ENCODE data around the gene DDAH1.
A peak's percentile ranks its signal among the peaks of the same experiment; 100 is the strongest.

Gene DDAH1

DNA sequence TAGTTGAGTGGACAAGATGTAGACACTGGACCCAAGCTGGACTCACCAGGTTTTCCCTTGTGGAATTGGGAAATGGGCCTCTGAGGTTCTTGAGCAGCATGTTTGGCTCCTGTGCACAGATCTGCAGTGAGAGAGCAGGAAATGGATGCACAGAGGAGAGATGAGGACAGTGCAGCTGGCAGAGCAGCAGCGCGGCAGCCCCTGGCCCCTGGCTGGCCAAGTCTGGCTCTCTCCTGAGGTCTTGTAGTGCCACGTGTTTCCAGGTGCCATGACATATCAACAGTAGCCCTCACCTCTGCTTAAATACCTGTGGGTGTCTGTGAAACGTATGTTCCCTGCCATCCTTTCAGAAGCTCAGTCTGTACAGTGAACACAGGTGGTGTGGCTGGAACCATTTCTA lies 169.3 kb downstream of the DDAH1 start:
- no peak for DNase-seq

DNA sequence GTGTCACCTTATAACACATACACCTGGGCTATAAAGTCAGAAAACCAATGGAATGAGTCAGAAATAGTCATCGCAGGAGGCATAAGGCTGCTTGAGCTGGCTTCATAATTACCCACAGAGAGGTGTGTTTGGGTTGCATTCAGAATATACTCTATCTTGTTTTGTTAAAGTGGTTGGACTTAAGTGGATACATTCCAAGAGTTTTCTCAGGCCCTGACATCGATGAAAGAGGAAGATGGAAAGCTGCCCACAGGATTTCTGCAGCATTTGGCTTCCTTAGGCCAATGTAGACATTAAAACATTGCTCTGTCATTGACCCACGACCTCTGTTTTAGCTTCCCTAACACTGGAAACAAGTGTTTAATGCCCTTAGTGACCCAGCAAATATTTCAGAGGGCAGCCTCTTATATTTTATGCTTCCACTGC lies 169.9 kb downstream of the DDAH1 start:
- DNase-seq, result no peak

DNA sequence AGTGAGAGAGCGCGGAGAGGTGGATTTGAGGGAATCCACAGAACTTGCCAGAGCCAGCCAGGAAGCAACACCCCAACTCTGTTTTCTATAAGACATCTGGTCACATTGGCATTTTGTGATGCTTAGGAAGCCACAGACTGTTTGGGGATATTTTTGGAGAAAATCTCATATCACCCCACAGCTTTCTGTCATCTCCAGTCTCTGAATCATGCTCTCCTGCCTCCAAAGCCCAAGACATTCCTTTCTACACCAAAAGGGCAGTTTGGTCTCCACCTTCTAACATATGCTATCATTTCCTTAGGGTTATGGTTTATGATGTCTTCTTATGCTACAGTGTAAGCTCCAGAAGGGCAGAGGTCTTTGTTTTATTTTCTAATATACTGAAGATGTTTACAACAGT lies 174.1 kb downstream of the DDAH1 start:
- DNase-seq, result no peak

DNA sequence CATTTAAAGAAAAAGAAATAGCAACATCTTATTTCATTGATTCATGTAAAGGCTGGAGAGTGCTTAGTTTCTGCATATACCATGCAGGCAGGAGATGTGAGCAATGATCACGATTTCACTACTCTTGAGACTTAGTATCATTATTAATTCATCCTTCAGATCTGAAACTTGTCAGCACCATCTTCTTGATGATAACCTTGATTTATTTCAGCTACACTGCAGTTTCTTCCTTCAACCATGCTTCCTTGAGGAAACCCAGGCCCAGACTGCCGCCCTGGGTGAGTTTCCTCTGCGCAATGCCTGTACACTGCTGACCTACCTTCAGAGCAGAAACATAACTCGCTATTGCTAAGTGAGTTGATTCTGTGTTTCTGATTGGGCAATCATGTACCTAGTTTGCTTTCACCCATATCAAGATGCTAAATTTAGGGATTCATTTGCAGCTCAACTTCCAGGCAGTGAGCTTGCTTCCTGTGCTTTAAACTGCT lies 175.1 kb downstream of the DDAH1 start:
- DNase-seq, result no peak

DNA sequence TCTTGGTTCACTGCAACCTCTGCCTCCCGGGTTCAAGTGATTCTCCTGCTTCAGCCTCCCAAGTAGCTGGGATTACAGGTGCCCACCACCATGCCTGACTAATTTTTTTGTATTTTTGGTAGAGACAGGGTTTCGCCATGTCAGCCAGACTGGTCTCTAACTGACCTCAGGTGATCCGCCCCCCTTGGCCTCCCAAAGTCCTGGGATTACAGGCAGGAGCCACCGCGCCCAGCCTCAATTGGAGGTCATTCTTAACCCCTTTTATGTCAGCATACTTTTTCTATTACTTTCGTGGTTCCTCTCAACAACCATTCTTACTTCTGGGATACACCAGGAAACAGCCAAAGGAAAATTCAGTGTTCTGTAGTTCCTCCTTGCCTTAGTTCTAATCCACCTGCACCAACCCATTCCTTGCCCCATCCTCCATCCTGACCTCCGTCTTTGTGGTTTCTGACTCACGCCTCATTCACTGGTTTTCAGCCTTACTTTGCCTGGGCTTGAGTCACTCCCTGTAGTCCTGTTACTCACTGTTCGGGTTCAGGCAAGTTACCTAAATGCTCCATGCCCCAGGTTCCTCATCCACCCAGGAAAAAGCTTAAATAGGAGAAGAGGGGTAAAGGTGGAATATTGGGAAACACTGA lies 175.6 kb downstream of the DDAH1 start:
- no peak for DNase-seq

DNA sequence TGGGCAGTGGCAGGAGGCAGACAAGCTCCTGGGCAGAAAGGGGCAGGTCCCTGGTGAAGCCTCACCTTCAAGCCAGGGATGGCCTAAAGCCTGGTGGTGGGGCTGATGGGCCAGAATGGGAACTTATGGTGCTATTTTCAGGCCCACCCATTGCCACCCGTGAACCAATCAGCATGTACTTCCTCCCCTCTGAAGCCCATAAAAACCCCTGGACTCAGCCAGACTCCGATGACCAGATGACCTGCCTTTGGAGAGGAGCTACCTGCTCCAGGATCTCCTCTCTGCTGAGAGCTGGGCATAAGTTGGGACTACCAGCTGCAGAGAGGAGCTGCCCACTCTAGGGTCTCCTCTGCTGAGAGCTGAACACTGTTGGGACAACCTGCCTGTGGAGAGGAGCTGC lies 180.8 kb downstream of the DDAH1 start:
- DNase-seq, result no peak

DNA sequence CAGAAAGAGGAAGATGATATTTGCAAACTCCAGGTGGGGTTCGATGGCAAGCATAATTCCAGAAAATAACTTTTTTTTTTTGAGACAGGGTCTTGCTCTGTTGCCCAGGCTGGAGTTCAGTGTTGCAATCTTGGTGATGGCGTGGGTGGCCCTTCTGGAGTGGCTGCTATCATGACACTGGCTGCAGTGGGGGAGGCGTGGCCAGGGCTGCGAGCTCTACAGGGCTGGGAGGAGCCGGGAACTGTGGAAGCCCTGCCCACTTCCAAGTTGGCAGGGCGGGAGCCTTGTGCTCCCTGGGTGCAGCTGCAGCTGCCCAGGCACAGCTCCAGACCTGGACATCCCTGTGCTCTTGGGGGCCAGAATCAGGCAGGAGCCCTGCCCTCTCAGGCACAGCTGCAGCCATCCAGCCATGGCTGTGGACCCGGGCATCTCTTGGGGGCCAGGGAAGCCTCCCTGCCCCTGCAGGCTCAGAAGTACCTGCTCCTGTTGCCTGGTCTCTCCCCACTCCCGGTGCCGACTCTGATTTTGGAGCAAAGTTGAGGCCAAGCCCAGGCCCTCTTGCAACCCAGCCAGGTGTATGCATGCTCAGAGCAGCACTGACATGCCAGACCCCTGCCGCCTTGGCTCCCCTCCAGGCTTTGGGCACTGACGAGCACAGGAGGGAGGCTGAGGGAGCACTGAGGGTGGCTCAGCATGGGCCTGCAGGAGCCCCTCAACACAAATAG lies 181.3 kb downstream of the DDAH1 start:
- DNase-seq, result no peak

DNA sequence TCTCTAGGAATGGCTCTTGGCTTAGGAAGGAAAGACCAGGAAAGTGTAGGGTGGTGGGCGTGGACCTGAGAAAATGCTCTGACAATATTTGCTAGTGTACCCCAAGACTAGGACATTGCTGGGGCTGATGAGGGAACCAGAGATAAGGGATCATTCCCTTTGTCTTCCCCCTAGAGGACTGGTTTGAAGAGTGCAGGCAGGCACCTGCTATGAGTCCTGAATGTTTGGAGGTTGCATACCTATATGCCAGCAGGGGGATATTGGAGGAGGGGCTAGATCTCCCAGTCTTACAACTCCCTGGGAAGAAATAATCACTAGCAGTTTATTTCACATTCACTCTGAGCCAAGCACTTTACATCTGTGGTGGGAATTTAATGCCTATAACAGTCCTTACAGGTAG lies 182.5 kb downstream of the DDAH1 start:
- DNase-seq, result no peak

DNA sequence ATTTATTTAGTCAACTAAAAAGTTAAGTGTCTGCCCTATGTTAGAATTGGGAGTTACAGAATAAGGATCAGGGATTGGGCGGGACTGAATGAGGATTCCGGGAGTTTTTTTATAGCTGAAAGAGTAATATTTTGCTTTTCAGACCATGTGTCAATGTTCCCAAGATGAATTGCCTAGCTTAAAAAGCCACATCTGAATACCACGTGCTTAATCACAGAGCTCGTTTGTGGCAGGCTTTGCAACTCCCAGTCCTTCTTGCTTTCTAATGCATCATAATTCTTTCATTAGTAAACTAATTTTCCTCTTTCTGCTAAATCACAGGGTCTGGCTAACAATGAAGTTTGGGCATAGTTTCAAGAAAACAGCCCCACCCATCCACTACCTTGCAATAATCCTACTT lies 184.3 kb downstream of the DDAH1 start:
- no peak for DNase-seq

DNA sequence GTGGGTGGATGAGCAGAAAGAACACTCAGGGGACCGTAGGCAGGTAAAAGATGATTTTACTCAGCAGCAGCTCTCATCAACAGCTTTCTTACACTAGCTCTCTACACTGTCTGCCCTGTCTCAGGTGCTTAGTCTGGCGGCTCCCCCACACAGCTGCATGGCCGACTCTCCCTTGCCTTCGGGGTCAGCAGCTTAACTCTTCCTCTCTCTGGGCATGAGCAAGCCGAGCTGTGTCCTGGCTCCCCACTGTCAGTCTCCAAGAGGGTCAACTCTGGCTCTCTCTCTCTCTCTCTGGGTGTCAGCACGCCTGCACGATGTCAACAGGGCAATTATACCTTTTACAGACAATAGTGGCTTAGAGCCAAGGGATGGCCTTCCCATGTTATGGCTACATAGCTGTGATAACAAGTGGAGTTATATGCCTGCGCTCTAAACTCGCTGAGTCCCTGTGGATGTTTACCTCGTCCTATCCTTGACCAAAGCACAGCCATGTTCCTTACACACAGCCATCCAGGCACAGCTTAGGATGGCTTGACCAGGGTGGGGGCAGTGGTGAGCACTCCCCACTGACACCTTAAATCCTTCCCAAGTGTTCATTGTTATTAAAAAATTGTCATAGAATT lies 185.4 kb downstream of the DDAH1 start:
- no peak for DNase-seq

DNA sequence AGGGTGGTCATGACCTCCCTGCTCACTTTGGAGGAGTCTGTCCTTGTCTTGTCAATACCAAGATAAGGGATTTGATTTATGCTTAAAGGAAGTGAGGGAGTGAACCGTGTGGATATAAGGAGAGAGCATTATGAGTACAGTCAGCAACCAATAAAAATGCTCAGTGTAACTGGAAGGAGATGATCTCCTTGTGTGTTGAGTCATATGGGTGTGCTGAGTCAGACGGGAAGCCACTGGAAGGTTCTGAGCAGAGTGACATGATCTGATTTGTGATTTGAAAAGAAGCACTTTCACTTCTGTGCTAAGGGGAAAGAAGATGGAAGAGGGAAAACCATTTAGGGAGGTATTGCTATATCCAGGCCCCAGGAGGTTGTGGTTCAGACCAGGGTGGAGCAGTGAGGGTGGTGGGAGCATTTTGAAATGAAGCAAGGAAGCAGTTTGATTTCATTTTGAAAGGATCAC lies 186.1 kb downstream of the DDAH1 start:
- peak; percentile 47 for DNase-seq

DNA sequence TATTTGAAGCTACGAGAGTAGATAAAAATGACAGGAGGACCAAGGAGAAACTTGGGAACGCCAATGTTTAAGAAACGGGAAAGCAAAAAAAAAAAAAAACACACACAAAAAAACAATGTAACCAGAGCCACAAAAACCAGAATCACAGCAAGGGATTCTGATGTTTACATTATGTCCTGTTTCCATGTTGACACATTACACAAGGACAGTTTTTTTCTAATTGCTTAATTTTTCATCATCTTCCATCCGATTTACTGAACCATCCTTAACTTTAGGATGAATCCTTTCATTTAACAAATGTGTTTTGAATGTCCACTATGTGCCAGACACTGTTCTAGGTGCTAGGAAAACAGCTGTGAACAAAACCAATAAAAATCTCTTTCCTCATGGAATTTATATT lies 187.2 kb downstream of the DDAH1 start:
- no peak for DNase-seq

DNA sequence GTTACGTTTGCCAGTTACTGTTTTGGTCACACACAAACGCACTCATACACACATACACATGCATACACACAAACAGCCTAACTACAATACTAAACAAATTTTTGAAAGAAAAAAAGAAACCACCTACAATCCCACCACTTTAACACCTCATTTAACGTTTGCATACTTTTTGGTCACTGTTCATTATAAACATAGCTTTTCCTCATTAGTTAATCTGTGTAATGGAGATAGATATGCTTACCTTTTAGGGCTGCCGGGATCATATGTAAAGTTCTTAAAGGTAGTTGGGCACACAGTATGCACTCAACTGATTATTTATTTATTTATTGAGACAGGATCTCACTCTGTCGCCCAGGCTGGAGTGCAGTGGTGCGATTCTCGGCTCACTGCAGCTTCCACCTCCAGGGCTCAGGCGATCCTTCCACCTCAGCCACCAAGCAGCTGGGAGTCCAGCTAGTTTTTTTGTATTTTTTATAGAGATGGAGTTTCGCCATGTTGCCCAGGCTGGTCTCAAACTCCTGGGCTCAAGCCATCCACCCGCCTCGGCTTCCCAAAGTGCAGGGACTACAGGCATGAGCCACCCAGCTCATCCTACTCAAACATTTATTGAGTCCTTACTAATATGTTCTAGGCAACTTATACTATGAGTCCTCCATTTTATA lies 187.8 kb downstream of the DDAH1 start:
- DNase-seq, result no peak

DNA sequence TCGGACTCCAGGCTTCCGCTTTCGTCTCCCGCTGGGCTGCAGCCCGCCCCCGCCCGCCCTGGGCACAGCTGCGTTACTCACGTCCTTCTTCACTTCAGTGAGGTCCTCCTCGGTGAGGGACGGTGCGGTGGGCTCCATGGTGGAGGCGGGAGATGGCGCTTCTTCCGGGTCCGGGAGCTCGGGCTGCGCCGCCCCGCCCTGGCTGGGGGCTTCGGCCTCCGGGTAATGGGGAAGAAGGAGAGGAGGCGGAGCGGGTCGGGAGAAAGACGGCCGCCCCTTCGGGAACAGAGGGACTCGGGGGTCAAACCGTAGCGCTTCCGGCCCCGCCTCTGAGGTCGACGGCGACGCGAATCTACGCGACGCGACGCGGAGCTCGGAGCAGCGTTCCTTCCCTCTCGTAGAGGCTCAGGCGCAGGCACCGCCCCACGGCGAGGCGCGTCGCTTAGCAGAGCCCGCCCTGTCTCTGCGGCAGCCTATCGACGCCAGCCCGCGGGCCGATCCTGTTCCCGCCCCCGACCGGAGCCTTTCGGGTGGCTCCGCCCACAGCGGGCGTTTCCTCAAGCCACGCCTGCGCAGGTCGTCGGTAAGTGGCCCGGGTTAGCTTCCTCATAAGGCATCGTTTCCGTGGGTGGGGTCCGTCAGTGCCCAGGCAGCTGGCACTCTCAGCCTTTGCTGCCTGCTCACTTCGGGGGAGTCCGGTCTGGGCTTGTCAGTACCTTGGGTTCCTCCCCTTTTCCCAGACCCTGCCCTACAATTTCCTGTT lies 188.6 kb downstream of the DDAH1 start, which contains the start of gene BCL10:
Gene BCL10, minus strand, starts transcription at position 418 of the 763 bp plus-strand sequence. Its CDS starts 280 bp downstream, at position 138.
- peak; percentile 99 for DNase-seq

DNA sequence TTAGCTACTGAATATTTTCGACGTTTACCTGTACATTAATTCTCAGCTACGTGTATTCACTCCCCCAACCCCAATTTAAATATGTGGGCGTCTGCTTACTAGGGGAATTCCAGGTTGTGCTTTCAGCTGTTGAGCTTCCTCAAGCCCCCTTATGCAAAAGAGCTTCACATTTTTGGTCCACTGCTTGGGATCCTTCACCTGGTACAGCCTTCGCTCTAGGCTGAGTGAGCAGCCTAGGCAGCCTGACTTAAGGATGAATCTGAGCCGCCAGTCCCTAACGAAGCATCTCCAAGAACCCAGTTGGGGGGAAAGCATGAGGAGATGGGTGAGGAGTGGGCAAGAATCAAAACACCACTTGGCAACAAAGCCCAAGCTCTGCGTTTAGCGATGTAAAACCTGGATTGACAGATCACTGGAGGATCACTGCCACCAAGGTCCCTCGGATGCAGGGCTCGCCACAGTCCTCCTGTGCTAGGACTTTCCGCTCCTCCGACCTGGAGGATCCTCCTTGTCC lies 189.2 kb downstream of the DDAH1 start:
- peak; percentile 62 for DNase-seq

DNA sequence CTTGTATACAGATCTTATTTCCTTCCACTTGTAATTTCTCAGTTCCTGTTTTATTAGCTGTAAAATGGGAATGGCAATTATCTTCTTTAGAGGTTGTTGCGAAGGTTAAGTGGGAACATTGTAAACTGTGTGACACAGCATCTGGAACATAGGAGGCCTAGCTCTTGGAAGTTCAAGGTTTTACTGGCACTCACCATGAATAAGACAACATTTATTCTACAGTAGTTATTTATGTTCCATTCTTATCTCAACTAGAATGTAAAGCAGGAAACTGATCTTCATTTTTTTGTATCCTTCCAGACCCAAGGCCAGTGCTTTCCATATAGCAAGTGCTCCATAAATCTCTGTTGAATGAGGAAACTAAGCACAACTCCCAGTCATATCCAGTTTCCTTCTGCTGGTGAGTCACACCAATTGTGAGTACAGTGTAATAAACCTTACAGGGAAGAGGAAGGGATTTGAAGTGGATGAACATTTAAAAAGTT lies 189.9 kb downstream of the DDAH1 start:
- no peak for DNase-seq

DNA sequence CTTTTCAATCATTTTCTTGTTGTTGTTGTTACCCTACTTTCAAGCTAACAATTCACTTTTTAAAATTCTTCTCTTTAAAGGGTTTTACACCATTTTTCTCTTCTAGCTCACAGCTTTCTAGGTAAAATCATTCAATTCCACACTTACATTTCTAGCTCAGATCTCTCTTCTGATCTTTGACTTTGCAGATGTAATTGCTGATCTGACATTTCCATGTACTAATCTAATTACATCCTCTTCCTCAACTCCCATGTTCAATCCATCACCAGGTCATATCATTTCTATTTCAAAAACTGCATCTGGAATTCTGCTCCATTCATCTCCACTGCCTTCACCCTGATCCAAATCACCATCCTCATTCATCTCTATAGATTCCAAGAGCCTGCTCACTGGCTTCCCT lies 191.6 kb downstream of the DDAH1 start:
- no peak for DNase-seq

DNA sequence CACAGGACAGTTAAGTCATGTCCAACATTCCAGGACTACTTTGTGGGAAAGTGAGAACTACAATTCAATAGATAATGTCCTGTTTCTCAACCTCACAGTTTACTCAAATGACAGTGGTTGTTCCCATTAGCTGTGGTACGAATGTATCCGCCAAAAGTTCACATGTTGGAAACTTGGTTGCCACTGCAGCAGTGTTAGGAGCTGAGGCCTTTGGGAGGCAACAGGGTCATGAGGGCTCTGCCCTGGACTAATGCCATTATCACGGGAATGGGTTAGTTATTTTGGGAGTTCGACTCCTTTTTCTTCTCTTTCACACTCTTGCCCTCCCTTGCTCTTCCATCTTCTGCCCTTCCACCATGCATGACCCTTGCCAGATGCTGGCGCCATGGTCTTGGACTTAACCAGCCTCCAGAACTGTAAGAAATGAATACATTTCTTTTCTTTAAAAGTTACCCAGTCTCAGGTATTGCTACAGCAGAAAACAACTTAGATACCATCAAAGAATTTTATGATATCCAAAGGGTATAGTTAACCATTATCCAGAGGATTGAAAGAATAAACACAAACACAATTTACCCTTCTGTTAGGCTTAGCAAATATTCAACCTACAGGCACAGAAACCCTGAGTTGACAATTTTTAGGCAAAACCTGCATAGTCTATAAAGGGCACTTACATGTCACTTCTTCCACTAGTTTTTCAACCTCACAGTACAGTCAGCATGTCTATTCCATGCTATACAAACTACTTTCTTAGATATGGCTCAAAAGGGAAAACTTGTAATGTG lies 196.0 kb downstream of the DDAH1 start:
- no peak for DNase-seq
